Astrocyte of the hippocampus (primary cell): ENCODE results near the gene ZNF423.

Experiments
- DNase-seq: peaks from one replicate; pipeline ENCODE4 v3.0.0; 2011; ENCODE audit warnings: low read depth, low spot score

The ZNF423 gene

GRCh38 chr16:49439050-49439449 lies 416.9 kb downstream of the ZNF423 start:
- no peak for DNase-seq
